ENCODE results near the gene NUP210.

Gene NUP210

GRCh38 chr3:13346481-13347389, 73.4 kb downstream of the NUP210 start:
- DNase-seq, result no peak

- DNase-seq, result no peak
Observed at GRCh38 chr3:13345772-13346171, 74.3 kb downstream of the NUP210 start.

- no peak for DNase-seq
Observed at GRCh38 chr3:13345284-13345683, 74.8 kb downstream of the NUP210 start.

- DNase-seq, result no peak
Observed at GRCh38 chr3:13344663-13345062, 75.5 kb downstream of the NUP210 start.

- DNase-seq, result no peak
Observed at GRCh38 chr3:13343601-13344000, 76.5 kb downstream of the NUP210 start.

- no peak for DNase-seq
Observed at GRCh38 chr3:13341229-13341905, 78.8 kb downstream of the NUP210 start.

- no peak for DNase-seq
Observed at GRCh38 chr3:13339833-13340232, 80.3 kb downstream of the NUP210 start.

GRCh38 chr3:13338996-13339395, 81.1 kb downstream of the NUP210 start:
- no peak for DNase-seq

GRCh38 chr3:13338231-13338630, 81.9 kb downstream of the NUP210 start:
- DNase-seq, result no peak

- no peak for DNase-seq
Observed at GRCh38 chr3:13336592-13336991, 83.5 kb downstream of the NUP210 start.

- no peak for DNase-seq
Observed at GRCh38 chr3:13335503-13335902, 84.6 kb downstream of the NUP210 start.

GRCh38 chr3:13335059-13335458, 85.1 kb downstream of the NUP210 start:
- no peak for DNase-seq

GRCh38 chr3:13333236-13333897, 86.8 kb downstream of the NUP210 start:
- no peak for DNase-seq

GRCh38 chr3:13332740-13333139, 87.4 kb downstream of the NUP210 start:
- DNase-seq, result no peak

- no peak for DNase-seq
Observed at GRCh38 chr3:13332158-13332557, 88.0 kb downstream of the NUP210 start.

GRCh38 chr3:13329746-13330145, 90.4 kb downstream of the NUP210 start:
- DNase-seq, result no peak

- DNase-seq, result no peak
Observed at GRCh38 chr3:13325892-13326443, 94.2 kb downstream of the NUP210 start.

GRCh38 chr3:13324835-13325501, 95.2 kb downstream of the NUP210 start:
- DNase-seq, result no peak

GRCh38 chr3:13323822-13324221, 96.3 kb downstream of the NUP210 start:
- DNase-seq, result no peak

- no peak for DNase-seq
Observed at GRCh38 chr3:13322324-13322723, 97.8 kb downstream of the NUP210 start.

- no peak for DNase-seq
Observed at GRCh38 chr3:13319564-13320220, 100.4 kb downstream of the NUP210 start.
